ENCODE results near the gene ASPN. TPM values are rescaled to one million over a fixed set of nuclear protein-coding genes. Genes with fewer than 3 reads are reported as not detected.

ASPN gene
- polyA plus RNA-seq, 1 donor from 2014 or later = 0.35 TPM

GRCh38 chr9:92424340-92424739 lies 58.0 kb downstream of the ASPN start, which contains the start of gene OMD:
OMD (minus strand) TSS chr9:92424471; CDS start chr9:92417558, 6,913 bp downstream.
- no peaks in the 10 kb centered on the region for H3K9me3 ChIP-seq (ENCODE audit: low read length)
- H3K27me3 ChIP-seq (ENCODE audit: insufficient read depth, low read depth, low read length) = no peaks in the 10 kb centered on the region
- no peaks in the 10 kb centered on the region for H3F3A ChIP-seq (ENCODE audit: insufficient read depth, low read length, poor library complexity, severe bottlenecking)
- H3K79me2 ChIP-seq (replicated peaks; ENCODE audit: insufficient read depth, low read length) = no peaks in the 10 kb centered on the region
- H3K36me3 ChIP-seq (ENCODE audit: insufficient read depth, low read length) = no peaks in the 10 kb centered on the region
- no peaks in the 10 kb centered on the region for H4K20me1 ChIP-seq (ENCODE audit: insufficient read depth)
- no peak within 1 kb of the TSS for H3K4me3 ChIP-seq (ENCODE audit: low read length)
- no peak within 1 kb of the TSS for H2AFZ ChIP-seq (ENCODE audit: low read depth, low read length)
- TF ChIP-seq MXI1 (conservative IDR thresholded peaks at IDR 0.05; ENCODE audit: poor library complexity, severe bottlenecking) (no peak), RAD21 (conservative IDR thresholded peaks at IDR 0.05) (no peak), CTCF (IDR thresholded peaks at IDR 0.05; ENCODE audit: poor library complexity, severe bottlenecking) (no peak), REST (IDR thresholded peaks at IDR 0.05; ENCODE audit: borderline replicate concordance) (no peak), POLR2AphosphoS5 (IDR thresholded peaks at IDR 0.05) (no peak), EP300 (conservative IDR thresholded peaks at IDR 0.05; ENCODE audit: poor library complexity, severe bottlenecking) (no peak), EZH2 (IDR thresholded peaks at IDR 0.05; ENCODE audit: borderline replicate concordance, insufficient read depth, low read length, poor library complexity, severe bottlenecking) (no peak), SMC3 (conservative IDR thresholded peaks at IDR 0.05; ENCODE audit: poor library complexity) (no peak), TAF1 (IDR thresholded peaks at IDR 0.05; ENCODE audit: low read depth) (no peak)
- no peak within 1 kb of the TSS for H3K27ac ChIP-seq (ENCODE audit: low read length)
- no peaks in the 10 kb centered on the region for H3K9me2 ChIP-seq (ENCODE audit: insufficient read depth, low read length)
- H3K4me2 ChIP-seq (ENCODE audit: low read length) = no peak within 1 kb of the TSS
- no peak within 1 kb of the TSS for H3K9ac ChIP-seq (ENCODE audit: low read length)

- no peaks in the 10 kb centered on the region for H4K20me1 ChIP-seq (ENCODE audit: insufficient read depth)
- H3K36me3 ChIP-seq (ENCODE audit: insufficient read depth, low read length) = no peaks in the 10 kb centered on the region
- no peak overlapping the region for H3K9ac ChIP-seq (ENCODE audit: low read length)
- no peaks in the 10 kb centered on the region for H3K27me3 ChIP-seq (ENCODE audit: insufficient read depth, low read depth, low read length)
- H3K4me2 ChIP-seq (ENCODE audit: low read length) = no peak overlapping the region
- no peak overlapping the region for H3K4me3 ChIP-seq (ENCODE audit: low read length)
- no peaks in the 10 kb centered on the region for H3K79me2 ChIP-seq (replicated peaks; ENCODE audit: insufficient read depth, low read length)
- TF ChIP-seq RAD21 (conservative IDR thresholded peaks at IDR 0.05) = no peak
- no peak for TF ChIP-seq REST (IDR thresholded peaks at IDR 0.05; ENCODE audit: borderline replicate concordance)
- no peak for TF ChIP-seq TAF1 (IDR thresholded peaks at IDR 0.05; ENCODE audit: low read depth)
- no peak for TF ChIP-seq EZH2 (IDR thresholded peaks at IDR 0.05; ENCODE audit: borderline replicate concordance, insufficient read depth, low read length, poor library complexity, severe bottlenecking)
- no peak overlapping the region for H2AFZ ChIP-seq (ENCODE audit: low read depth, low read length)
- H3K9me3 ChIP-seq (ENCODE audit: low read length) = no peaks in the 10 kb centered on the region
- no peak overlapping the region for H3K27ac ChIP-seq (ENCODE audit: low read length)
- H3K9me2 ChIP-seq (ENCODE audit: insufficient read depth, low read length) = no peaks in the 10 kb centered on the region
- H3F3A ChIP-seq (ENCODE audit: insufficient read depth, low read length, poor library complexity, severe bottlenecking) = no peaks in the 10 kb centered on the region
Measured at GRCh38 chr9:92423612-92424011, 58.7 kb downstream of the ASPN start.

Data from neural cell (in vitro differentiated cells).